Lung (tissue), 13 donors: ENCODE data around the gene SLC16A10. TPM values are rescaled to one million over a fixed set of nuclear protein-coding genes. Genes with fewer than 3 reads are reported as not detected.

Experiments used
- ATAC-seq: fragments of 200-7000 bp; cut with Tn5 transposase; one replicate; pipeline ENCODE4 v1.9.1; 2020; ENCODE audit warnings: moderate number of reproducible peaks; ENCODE audit not compliant: insufficient read depth, low FRiP score
- DNase-seq, 3 donors: peaks; one replicate each; pipeline ENCODE4 v3.0.0-alpha.2; 2013 to 2017
- H3K27ac ChIP-seq, 2 donors: one replicate each; pipeline ENCODE4 v1.5.1; 2013; ENCODE audit warnings: mild to moderate bottlenecking in 2 of 2, moderate library complexity in 2 of 2, control low read depth in 1 of 2, inconsistent platforms in 1 of 2, low read depth in 1 of 2, low read length in 1 of 2
- H3K27me3 ChIP-seq, 3 donors: one replicate each; pipeline ENCODE4 v1.5.1; 2013; ENCODE audit warnings: low read length in 2 of 3; ENCODE audit not compliant: control insufficient read depth in 3 of 3, insufficient read depth in 3 of 3
- H3K36me3 ChIP-seq, 4 donors: one replicate each; pipeline ENCODE4 v1.5.1; 2013; ENCODE audit warnings: low read length in 4 of 4, mild to moderate bottlenecking in 1 of 4, moderate library complexity in 1 of 4; ENCODE audit not compliant: control insufficient read depth in 4 of 4, insufficient read depth in 4 of 4
- H3K4me1 ChIP-seq, 5 donors: one replicate each; pipeline ENCODE4 v1.5.1; 2013; ENCODE audit warnings: low read length in 5 of 5, mild to moderate bottlenecking in 2 of 5, moderate library complexity in 1 of 5; ENCODE audit not compliant: control insufficient read depth in 5 of 5, insufficient read depth in 5 of 5
- H3K4me3 ChIP-seq: one replicate; pipeline ENCODE4 v1.5.1; 2013; ENCODE audit warnings: mild to moderate bottlenecking, control low read depth, moderate library complexity
- H3K9ac ChIP-seq, 2 donors: one replicate each; pipeline ENCODE4 v1.5.1; 2013; ENCODE audit warnings: low read length in 2 of 2, control low read depth in 1 of 2; ENCODE audit not compliant: insufficient read depth in 1 of 2
- H3K9me3 ChIP-seq, 4 donors: one replicate each; pipeline ENCODE4 v1.5.1; 2013; ENCODE audit warnings: low read length in 3 of 4, mild to moderate bottlenecking in 1 of 4, moderate library complexity in 1 of 4; ENCODE audit not compliant: control insufficient read depth in 4 of 4, insufficient read depth in 3 of 4
- WGBS, 2 donors: extraction: QIAGEN DNeasy Blood & Tissue Kit; methylation state at CpG; one replicate each; pipeline ENCODE4 v1.1.7; 2013; 5-methylcytosine and 5-hydroxymethylcytosine counted together
- polyA plus RNA-seq, 2 donors: library from polyadenylated mRNA; stranded (reverse); fragments of 200-250 nt; gene quantifications; one replicate each; pipeline ENCODE4 v1.2.1, GENCODE V29; 2013
- small RNA-seq: library from RNA; depleted of rRNA; stranded (forward); fragments of <200 nt; gene quantifications from one replicate; pipeline ENCODE3, GENCODE V24; 2014; ENCODE audit warnings: low replicate concordance
- total RNA-seq, 2 donors: library from RNA; depleted of rRNA in 1 of 2; stranded (reverse); fragments of >200 nt in 1 of 2; gene quantifications; one replicate each; pipeline ENCODE4 v1.2.1, GENCODE V29; 2014 to 2021
- TF ChIP-seq, protein P1 (sequence below): IDR thresholded peaks from 2 replicates; pipeline ENCODE4 v1.5.1; 2012; ENCODE audit warnings: mild to moderate bottlenecking; ENCODE audit errors: control extremely low read depth, extremely low read depth
- donor health status: control.
- donor health status: control.
- donor health status: Bipolar disorder and iron deficiency.
- donor health status: healthy.
- donor health status: DM: yes; HTN: yes; CAD: no.

The SLC16A10 gene
- total and polyA plus RNA-seq, 4 donors = 2.0 to 10.5 (median 9.6) TPM

DNA sequence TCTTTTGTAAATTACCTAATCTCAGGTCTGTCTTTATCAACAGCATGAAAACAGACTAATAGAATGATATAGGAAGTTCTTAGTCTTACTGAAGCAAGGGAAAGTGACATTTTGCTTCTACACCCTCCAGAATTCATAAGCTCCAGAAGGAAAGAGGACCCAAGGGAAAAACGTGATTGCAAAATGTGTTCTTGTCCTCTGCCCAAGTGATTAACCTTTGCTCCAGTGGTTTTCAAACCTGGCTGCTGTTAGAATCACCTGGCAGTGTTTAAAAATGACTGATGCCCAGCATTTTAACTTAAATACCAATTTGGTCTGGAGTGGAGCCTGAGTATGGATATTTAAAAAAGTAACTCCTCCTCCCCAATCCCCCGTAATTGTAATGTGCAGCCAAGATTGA lies 191.4 kb downstream of the SLC16A10 start:
- H3K4me3 ChIP-seq = no peak overlapping the region
- peaks cover 0 to 15% (median 3%) of the 10 kb centered on the region in 4 donors for H3K9me3 ChIP-seq
- H3K27me3 ChIP-seq = no peaks in the 10 kb centered on the region
- peaks cover 9 to 45% (median 34%) of the 10 kb centered on the region in 4 donors for H3K36me3 ChIP-seq
- 88 to 91% methylated on average over 2 of the region's 2 CpGs for WGBS, 2 donors
- TF ChIP-seq, protein P1, sequence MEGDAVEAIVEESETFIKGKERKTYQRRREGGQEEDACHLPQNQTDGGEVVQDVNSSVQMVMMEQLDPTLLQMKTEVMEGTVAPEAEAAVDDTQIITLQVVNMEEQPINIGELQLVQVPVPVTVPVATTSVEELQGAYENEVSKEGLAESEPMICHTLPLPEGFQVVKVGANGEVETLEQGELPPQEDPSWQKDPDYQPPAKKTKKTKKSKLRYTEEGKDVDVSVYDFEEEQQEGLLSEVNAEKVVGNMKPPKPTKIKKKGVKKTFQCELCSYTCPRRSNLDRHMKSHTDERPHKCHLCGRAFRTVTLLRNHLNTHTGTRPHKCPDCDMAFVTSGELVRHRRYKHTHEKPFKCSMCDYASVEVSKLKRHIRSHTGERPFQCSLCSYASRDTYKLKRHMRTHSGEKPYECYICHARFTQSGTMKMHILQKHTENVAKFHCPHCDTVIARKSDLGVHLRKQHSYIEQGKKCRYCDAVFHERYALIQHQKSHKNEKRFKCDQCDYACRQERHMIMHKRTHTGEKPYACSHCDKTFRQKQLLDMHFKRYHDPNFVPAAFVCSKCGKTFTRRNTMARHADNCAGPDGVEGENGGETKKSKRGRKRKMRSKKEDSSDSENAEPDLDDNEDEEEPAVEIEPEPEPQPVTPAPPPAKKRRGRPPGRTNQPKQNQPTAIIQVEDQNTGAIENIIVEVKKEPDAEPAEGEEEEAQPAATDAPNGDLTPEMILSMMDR = no peak
- no peak overlapping the region for H3K9ac ChIP-seq
- no peak overlapping the region for H3K27ac ChIP-seq
- ATAC-seq (no peak), DNase-seq (no peak)
- H3K4me1 ChIP-seq = no peaks in the 10 kb centered on the region

DNA sequence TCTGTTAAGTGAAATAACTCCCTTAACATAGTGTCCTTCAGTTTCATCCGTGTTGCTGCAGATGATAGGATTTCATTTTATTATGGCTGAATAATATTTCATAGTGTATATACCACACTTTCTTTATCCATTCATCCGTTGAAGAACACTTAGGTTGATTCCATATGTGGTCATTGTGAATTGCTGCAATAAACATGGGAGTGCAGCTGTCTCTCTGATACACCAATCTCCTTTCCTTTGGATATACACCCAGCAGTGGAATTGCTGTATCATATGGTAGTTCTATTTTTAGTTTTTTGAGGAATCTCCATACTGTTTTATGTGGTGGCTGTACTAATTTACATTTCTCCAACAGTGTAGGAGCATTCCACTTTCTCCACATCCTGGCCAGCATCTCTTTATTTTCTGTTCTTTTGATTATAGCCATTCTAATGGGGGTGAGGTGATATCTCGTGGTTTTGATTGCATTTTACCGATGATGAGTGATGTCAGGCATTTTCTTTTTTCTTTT lies 193.2 kb downstream of the SLC16A10 start:
- ATAC-seq = no peak
- Histone ChIP-seq H3K9ac (no peak overlapping the region), H3K27ac (no peak overlapping the region), H3K27me3 (no peaks in the 10 kb centered on the region), H3K4me3 (no peak overlapping the region), H3K4me1 (no peaks in the 10 kb centered on the region), H3K36me3 (peaks cover 7 to 38% (median 24%) of the 10 kb centered on the region in 4 donors), H3K9me3 (peaks cover 0 to 8% (median 0%) of the 10 kb centered on the region in 4 donors)
- no peak for DNase-seq
- TF ChIP-seq, protein P1 = no peak
- 94 to 97% methylated on average over 4 of the region's 4 CpGs for WGBS, 2 donors

Small RNAs within 50 kb of the gene (small RNA-seq; reads per million reads assigned to genes)
- gene RNU6-960P = not detected

Other genes starting within 250 kb of the SLC16A10 start
- gene AMD1, start 212.7 kb upstream of the SLC16A10 start, total RNA-seq = 10 to 100 TPM; 76.9 to 81.7 TPM
- gene AMD1, start 212.7 kb upstream of the SLC16A10 start, polyA plus RNA-seq = 10 to 100 TPM; 36.9 to 52.5 TPM
- gene GTF3C6, start 128.8 kb upstream of the SLC16A10 start, total RNA-seq = 10 to 100 TPM; 28.0 to 58.3 TPM
- gene GTF3C6, start 128.8 kb upstream of the SLC16A10 start, polyA plus RNA-seq = 10 to 100 TPM; 60.7 to 81.1 TPM
- gene RPF2, start 105.5 kb upstream of the SLC16A10 start, total RNA-seq = 10 to 100 TPM; 15.5 to 22.5 TPM
- 10 to 100 TPM; 23.0 to 30.6 TPM for gene RPF2, start 105.5 kb upstream of the SLC16A10 start, polyA plus RNA-seq